ENCODE data around the gene OCSTAMP. TPM values are rescaled to one million over a fixed set of nuclear protein-coding genes. Genes with fewer than 3 reads are reported as not detected.

Gene OCSTAMP
- total RNA-seq, 6 experiments from 2014 or later, result not detected

DNA sequence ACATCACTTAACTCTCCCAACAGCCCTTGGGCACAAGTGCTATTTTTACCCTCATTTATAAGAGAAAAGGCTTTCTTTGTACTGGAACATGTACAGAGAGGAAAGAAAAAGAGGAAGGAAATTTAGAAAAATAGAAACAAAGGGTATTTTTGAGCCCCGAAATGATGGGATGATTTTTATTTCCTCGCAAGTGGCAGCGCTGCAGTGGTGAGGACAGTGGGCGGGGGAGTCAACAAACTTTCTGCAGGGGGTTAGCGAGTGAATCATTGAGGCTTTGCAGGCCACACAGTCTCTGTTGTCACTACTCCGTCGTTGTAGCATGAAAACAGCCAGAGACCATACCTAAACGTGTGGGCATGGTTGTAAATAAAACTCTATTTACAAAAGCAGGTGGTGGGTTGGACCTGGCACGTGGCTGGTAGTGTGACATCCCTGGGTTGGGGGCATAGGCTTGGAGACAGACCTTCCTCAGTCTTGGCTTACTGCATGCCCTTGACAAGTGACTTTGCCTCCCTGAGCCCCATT, 25.5 kb upstream of the OCSTAMP start:
- no peak overlapping the region for H3K4me3 ChIP-seq
- H3K27me3 ChIP-seq, result no peaks in the 10 kb centered on the region
- 31% methylated on average over 8 of the region's 9 CpGs for WGBS (ENCODE audit: insufficient coverage, low coverage, low lambda C conversion rate, missing lambda C conversion rate)
- no peak for TF ChIP-seq POLR2A (IDR thresholded peaks at IDR 0.05)
- TF ChIP-seq CTCF (IDR thresholded peaks at IDR 0.05), result no peak
- H3K36me3 ChIP-seq, result no peaks in the 10 kb centered on the region
- no peaks in the 10 kb centered on the region for H3K9me3 ChIP-seq
- intact Hi-C loops (cut with DNase I), result no loop called here
- no peak for ATAC-seq
- DNase-seq, result no peak
- no peak overlapping the region for H3K27ac ChIP-seq
- H3K4me1 ChIP-seq, result no peaks in the 10 kb centered on the region

DNA sequence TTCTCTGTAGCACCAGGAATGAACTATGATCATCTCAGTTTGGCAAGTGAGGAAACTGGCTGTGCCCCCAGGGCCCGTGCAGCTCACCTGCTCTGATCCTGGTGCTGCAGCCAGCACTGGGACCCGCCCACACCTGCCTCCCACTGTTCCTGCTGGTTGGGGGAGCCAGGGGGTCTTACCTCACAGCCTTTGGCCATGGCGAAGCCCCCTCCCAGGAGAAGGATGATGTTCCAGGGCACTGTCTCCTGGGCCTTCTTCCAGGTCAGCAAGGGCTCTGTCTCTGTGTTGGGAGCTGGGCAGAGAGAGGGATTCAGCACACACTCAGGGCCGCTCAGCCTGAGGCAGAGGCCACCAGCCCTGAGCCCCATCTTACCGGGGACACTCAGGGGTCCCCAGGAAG, 24.9 kb upstream of the OCSTAMP start:
- ATAC-seq, result no peak
- H3K27ac ChIP-seq, result no peak overlapping the region
- H3K36me3 ChIP-seq, result no peaks in the 10 kb centered on the region
- DNase-seq, result no peak
- no peaks in the 10 kb centered on the region for H3K4me1 ChIP-seq
- no peak overlapping the region for H3K4me3 ChIP-seq
- no peaks in the 10 kb centered on the region for H3K9me3 ChIP-seq
- WGBS (ENCODE audit: insufficient coverage, low coverage, low lambda C conversion rate, missing lambda C conversion rate), result 90% methylated on average over 2 of the region's 5 CpGs
- no peaks in the 10 kb centered on the region for H3K27me3 ChIP-seq
- intact Hi-C loops (cut with DNase I), result no loop called here
- TF ChIP-seq POLR2A (IDR thresholded peaks at IDR 0.05) (no peak), CTCF (IDR thresholded peaks at IDR 0.05) (no peak)

DNA sequence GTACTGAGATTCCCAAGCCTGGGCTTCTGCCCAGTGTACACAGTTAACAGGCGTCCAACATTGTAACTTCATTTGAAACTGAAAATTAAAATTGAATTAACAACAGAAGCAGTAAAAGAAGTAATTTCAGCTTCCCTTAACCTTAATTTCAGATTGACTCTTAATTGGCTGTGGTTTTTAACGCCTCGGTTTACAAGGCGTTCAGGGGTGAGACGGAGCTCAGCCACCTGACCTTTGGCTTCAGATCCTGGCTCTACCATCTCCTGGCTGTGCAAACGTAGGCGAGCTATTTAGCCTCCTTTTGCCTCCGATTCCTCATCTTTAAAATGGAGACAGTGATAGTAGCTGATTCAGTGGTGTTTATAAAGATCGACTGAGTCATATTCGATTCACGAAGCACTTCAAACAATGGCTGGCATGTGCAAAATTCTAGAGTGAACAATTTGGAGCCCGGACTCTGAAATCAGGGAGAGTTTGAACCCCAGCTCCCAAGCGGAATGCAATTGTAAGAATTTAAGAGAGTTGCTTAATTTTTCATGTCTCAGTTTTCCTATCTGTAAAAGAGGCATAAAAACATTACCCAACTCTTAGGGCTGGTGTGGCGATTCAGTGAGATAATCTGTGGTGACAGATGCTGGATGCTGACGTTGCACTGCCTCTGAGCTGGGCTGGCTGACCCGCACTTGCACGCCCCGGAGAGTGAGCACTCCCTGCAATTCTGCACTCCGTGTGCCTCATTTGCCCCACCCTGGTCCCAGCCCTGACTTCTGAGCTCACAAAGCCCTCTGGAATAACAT, 23.5 kb upstream of the OCSTAMP start:
- intact Hi-C loops (cut with DNase I), result no loop called here
- Histone ChIP-seq H3K4me3 (no peak overlapping the region), H3K27me3 (no peaks in the 10 kb centered on the region), H3K9me3 (no peaks in the 10 kb centered on the region), H3K27ac (no peak overlapping the region), H3K36me3 (no peaks in the 10 kb centered on the region), H3K4me1 (no peaks in the 10 kb centered on the region)
- DNase-seq, result no peak
- no peak for TF ChIP-seq POLR2A (IDR thresholded peaks at IDR 0.05)
- no peak for TF ChIP-seq CTCF (IDR thresholded peaks at IDR 0.05)
- 68% methylated on average over 19 of the region's 19 CpGs for WGBS (ENCODE audit: insufficient coverage, low coverage, low lambda C conversion rate, missing lambda C conversion rate)
- no peak for ATAC-seq

GRCh38 chr20:46573234-46573633, 22.8 kb upstream of the OCSTAMP start:
- 49% methylated on average over 5 of the region's 6 CpGs for WGBS (ENCODE audit: insufficient coverage, low coverage, low lambda C conversion rate, missing lambda C conversion rate)
- no peak for DNase-seq

More at GRCh38 chr20:46573234-46573633, 22.8 kb upstream of the OCSTAMP start:
- Histone ChIP-seq H3K27ac (no peak overlapping the region), H3K36me3 (no peaks in the 10 kb centered on the region), H3K4me3 (no peak overlapping the region), H3K4me1 (no peaks in the 10 kb centered on the region), H3K9me3 (no peaks in the 10 kb centered on the region), H3K27me3 (no peaks in the 10 kb centered on the region)
- peak in 2 of 4 donors; percentile 13 to 31 for ATAC-seq
- intact Hi-C loops (cut with DNase I), result no loop called here
- TF ChIP-seq POLR2A (IDR thresholded peaks at IDR 0.05) (no peak), CTCF (IDR thresholded peaks at IDR 0.05) (no peak)

All from right lobe of liver (tissue), 6 donors.